ENCODE results near the gene MKI67.

The MKI67 gene

DNA sequence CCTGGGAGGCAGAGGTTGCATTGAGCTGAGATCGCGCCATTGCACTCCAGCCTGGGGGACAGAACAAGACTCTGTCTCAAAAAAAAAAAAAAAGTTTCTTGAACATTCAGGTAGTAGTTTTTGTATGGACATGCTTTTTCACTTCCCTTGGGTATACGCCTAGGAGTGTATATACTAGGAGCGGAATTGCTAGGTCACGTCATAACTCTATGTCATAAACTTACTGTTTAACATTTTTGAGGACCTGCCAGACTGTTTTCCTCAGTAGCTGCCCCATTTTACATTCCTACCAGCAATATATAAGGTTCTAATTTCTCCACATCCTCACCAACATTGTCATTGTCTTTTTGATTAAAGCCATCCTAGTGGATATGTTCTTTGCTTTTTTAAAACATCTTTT, 51.6 kb downstream of the MKI67 start:
- TF ChIP-seq NFIC (IDR thresholded peaks at IDR 0.05) (no peak), USF1 (IDR thresholded peaks at IDR 0.05) (no peak), MAX (IDR thresholded peaks at IDR 0.05) (no peak), TCF12 (IDR thresholded peaks at IDR 0.05; ENCODE audit: low read depth) (no peak), CREB1 (IDR thresholded peaks at IDR 0.05; ENCODE audit: low read depth) (no peak), EGR1 (IDR thresholded peaks at IDR 0.05) (no peak), YY1 (IDR thresholded peaks at IDR 0.05; ENCODE audit: low read depth) (no peak), TAF1 (IDR thresholded peaks at IDR 0.05; ENCODE audit: low read depth) (no peak), CEBPB (IDR thresholded peaks at IDR 0.05) (no peak), TEAD4 (IDR thresholded peaks at IDR 0.05) (no peak), ZBTB7A (IDR thresholded peaks at IDR 0.05; ENCODE audit: low read depth) (no peak), FOXM1 (IDR thresholded peaks at IDR 0.05; ENCODE audit: borderline replicate concordance, low read depth) (no peak), EP300 (IDR thresholded peaks at IDR 0.05; ENCODE audit: borderline replicate concordance) (no peak), RAD21 (IDR thresholded peaks at IDR 0.05; ENCODE audit: low read depth) (no peak)
- TF ChIP-seq, protein P1, sequence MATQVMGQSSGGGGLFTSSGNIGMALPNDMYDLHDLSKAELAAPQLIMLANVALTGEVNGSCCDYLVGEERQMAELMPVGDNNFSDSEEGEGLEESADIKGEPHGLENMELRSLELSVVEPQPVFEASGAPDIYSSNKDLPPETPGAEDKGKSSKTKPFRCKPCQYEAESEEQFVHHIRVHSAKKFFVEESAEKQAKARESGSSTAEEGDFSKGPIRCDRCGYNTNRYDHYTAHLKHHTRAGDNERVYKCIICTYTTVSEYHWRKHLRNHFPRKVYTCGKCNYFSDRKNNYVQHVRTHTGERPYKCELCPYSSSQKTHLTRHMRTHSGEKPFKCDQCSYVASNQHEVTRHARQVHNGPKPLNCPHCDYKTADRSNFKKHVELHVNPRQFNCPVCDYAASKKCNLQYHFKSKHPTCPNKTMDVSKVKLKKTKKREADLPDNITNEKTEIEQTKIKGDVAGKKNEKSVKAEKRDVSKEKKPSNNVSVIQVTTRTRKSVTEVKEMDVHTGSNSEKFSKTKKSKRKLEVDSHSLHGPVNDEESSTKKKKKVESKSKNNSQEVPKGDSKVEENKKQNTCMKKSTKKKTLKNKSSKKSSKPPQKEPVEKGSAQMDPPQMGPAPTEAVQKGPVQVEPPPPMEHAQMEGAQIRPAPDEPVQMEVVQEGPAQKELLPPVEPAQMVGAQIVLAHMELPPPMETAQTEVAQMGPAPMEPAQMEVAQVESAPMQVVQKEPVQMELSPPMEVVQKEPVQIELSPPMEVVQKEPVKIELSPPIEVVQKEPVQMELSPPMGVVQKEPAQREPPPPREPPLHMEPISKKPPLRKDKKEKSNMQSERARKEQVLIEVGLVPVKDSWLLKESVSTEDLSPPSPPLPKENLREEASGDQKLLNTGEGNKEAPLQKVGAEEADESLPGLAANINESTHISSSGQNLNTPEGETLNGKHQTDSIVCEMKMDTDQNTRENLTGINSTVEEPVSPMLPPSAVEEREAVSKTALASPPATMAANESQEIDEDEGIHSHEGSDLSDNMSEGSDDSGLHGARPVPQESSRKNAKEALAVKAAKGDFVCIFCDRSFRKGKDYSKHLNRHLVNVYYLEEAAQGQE (IDR thresholded peaks at IDR 0.05; ENCODE audit: low read depth) = no peak

DNA sequence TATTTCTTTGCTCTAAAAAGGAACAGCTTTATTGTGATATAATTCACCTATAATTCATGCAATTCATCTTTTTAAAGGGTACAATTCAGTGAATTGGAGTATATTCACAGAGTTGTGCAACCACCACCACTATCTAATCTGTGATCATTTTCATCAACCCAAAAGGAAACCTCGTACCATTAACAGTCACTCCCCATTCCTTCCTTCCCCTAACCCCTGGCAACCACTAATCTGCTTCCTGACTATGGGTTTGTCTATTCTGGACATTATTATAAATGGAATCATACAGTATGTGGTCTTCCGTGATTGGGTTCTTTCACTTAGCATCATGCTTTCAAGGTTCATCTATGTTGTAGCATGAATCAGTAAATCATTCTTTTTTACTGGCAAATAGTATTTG, 52.3 kb downstream of the MKI67 start:
- no peak for TF ChIP-seq CREB1 (IDR thresholded peaks at IDR 0.05; ENCODE audit: low read depth)
- no peak for TF ChIP-seq EGR1 (IDR thresholded peaks at IDR 0.05)
- TF ChIP-seq, protein P1 (IDR thresholded peaks at IDR 0.05; ENCODE audit: low read depth) = no peak
- no peak for TF ChIP-seq TAF1 (IDR thresholded peaks at IDR 0.05; ENCODE audit: low read depth)
- no peak for TF ChIP-seq MAX (IDR thresholded peaks at IDR 0.05)
- no peak for TF ChIP-seq NFIC (IDR thresholded peaks at IDR 0.05)
- no peak for TF ChIP-seq TCF12 (IDR thresholded peaks at IDR 0.05; ENCODE audit: low read depth)
- TF ChIP-seq YY1 (IDR thresholded peaks at IDR 0.05; ENCODE audit: low read depth) = no peak
- no peak for TF ChIP-seq RAD21 (IDR thresholded peaks at IDR 0.05; ENCODE audit: low read depth)
- TF ChIP-seq EP300 (IDR thresholded peaks at IDR 0.05; ENCODE audit: borderline replicate concordance) = no peak
- no peak for TF ChIP-seq FOXM1 (IDR thresholded peaks at IDR 0.05; ENCODE audit: borderline replicate concordance, low read depth)
- TF ChIP-seq CEBPB (IDR thresholded peaks at IDR 0.05) = no peak
- TF ChIP-seq ZBTB7A (IDR thresholded peaks at IDR 0.05; ENCODE audit: low read depth) = no peak
- no peak for TF ChIP-seq USF1 (IDR thresholded peaks at IDR 0.05)
- TF ChIP-seq TEAD4 (IDR thresholded peaks at IDR 0.05) = no peak

GRCh38 chr10:128072941-128073645, 53.1 kb downstream of the MKI67 start:
- no peak for TF ChIP-seq TEAD4 (IDR thresholded peaks at IDR 0.05)
- TF ChIP-seq TCF12 (IDR thresholded peaks at IDR 0.05; ENCODE audit: low read depth) = no peak
- no peak for TF ChIP-seq MAX (IDR thresholded peaks at IDR 0.05)
- TF ChIP-seq ZBTB7A (IDR thresholded peaks at IDR 0.05; ENCODE audit: low read depth) = no peak
- TF ChIP-seq USF1 (IDR thresholded peaks at IDR 0.05) = no peak
- no peak for TF ChIP-seq YY1 (IDR thresholded peaks at IDR 0.05; ENCODE audit: low read depth)
- no peak for TF ChIP-seq EP300 (IDR thresholded peaks at IDR 0.05; ENCODE audit: borderline replicate concordance)
- no peak for TF ChIP-seq RAD21 (IDR thresholded peaks at IDR 0.05; ENCODE audit: low read depth)
- no peak for TF ChIP-seq TAF1 (IDR thresholded peaks at IDR 0.05; ENCODE audit: low read depth)
- TF ChIP-seq, protein P1 (IDR thresholded peaks at IDR 0.05; ENCODE audit: low read depth) = no peak
- TF ChIP-seq FOXM1 (IDR thresholded peaks at IDR 0.05; ENCODE audit: borderline replicate concordance, low read depth) = no peak
- TF ChIP-seq CREB1 (IDR thresholded peaks at IDR 0.05; ENCODE audit: low read depth) = no peak
- no peak for TF ChIP-seq EGR1 (IDR thresholded peaks at IDR 0.05)

All from Ishikawa (cell line).